Fibroblast of the aortic adventitia (primary cell): ENCODE results near the gene NEDD4. TPM values are rescaled to one million over a fixed set of nuclear protein-coding genes. Genes with fewer than 3 reads are reported as not detected.
"Not testable (repeated sequence)": the region's sequence is repeated elsewhere in the genome, so short reads cannot be mapped to it uniquely, and the experiment has no call there.

ENCODE experiments used
- DNase-seq: peaks from one replicate; pipeline ENCODE4 v3.0.0-alpha.2; 2010; ENCODE audit warnings: low read depth
- H3K4me3 ChIP-seq: 2 replicates; pipeline ENCODE4 v1.5.1; 2011; ENCODE audit warnings: low read depth, mild to moderate bottlenecking, control low read depth, low read length, moderate library complexity
- CTCF ChIP-seq: IDR thresholded peaks from 2 replicates; pipeline ENCODE4 v1.5.1; 2011; ENCODE audit warnings: mild to moderate bottlenecking, low read length, control low read depth, inconsistent platforms; ENCODE audit not compliant: insufficient read depth
- total RNA-seq: library from RNA; depleted of rRNA; stranded (reverse); fragments of >200 nt; gene quantifications from 2 replicates; pipeline ENCODE4 v1.2.3, GENCODE V29; 2012; ENCODE audit warnings: low replicate concordance

NEDD4 gene
- total RNA-seq, 1 donor, result 34.3 TPM

- DNase-seq, result peak; percentile 16
- TF ChIP-seq CTCF, result no peak
- no peak overlapping the region for H3K4me3 ChIP-seq
These were observed 136.8 kb downstream of the NEDD4 start for GRCh38 chr15:55856506-55857164.

- no peak overlapping the region for H3K4me3 ChIP-seq
- TF ChIP-seq CTCF, result no peak
- DNase-seq, result no peak
These were observed 140.3 kb downstream of the NEDD4 start for GRCh38 chr15:55853134-55853533.

- DNase-seq, result peak; percentile 84
- TF ChIP-seq CTCF, result peak; percentile 88
- no peak overlapping the region for H3K4me3 ChIP-seq
These were observed 147.2 kb downstream of the NEDD4 start for GRCh38 chr15:55846116-55846707.

- not testable (repeated sequence) for DNase-seq, H3K4me3 ChIP-seq
These were observed 150.5 kb downstream of the NEDD4 start for GRCh38 chr15:55842897-55843296.

- no peak overlapping the region for H3K4me3 ChIP-seq
- DNase-seq, result no peak
- TF ChIP-seq CTCF, result no peak
These were observed 157.5 kb downstream of the NEDD4 start for GRCh38 chr15:55835866-55836265.

- peak; percentile 19 for DNase-seq
- H3K4me3 ChIP-seq, result no peak overlapping the region
- TF ChIP-seq CTCF, result no peak
These were observed 159.1 kb downstream of the NEDD4 start for GRCh38 chr15:55834331-55834730.

GRCh38 chr15:55829826-55830225 is 163.6 kb downstream of the NEDD4 start:
- TF ChIP-seq CTCF, result no peak
- no peak for DNase-seq
- H3K4me3 ChIP-seq, result no peak overlapping the region
